WTC11 (cell line): ENCODE measurements around the gene TUBB2B. TPM values are rescaled to one million over a fixed set of nuclear protein-coding genes. Genes with fewer than 3 reads are reported as not detected.

Experiments used
- AR ChIP-seq: fragments of 250-450 bp; sonication (Bioruptor Pico); IDR thresholded peaks from 2 replicates; pipeline ENCODE4 v1.9.0; 2021; ENCODE audit warnings: mild to moderate bottlenecking
- ATF1 ChIP-seq: sonication (generic); formaldehyde crosslinking; IDR thresholded peaks from 2 replicates; pipeline ENCODE4 v1.8.1; 2023; ENCODE audit warnings: mild to moderate bottlenecking, moderate library complexity, missing genetic modification reagents
- CBFB ChIP-seq: sonication (generic); formaldehyde crosslinking; IDR thresholded peaks from 2 replicates; pipeline ENCODE4 v1.8.1; 2022; ENCODE audit warnings: mild to moderate bottlenecking, low read depth, missing genetic modification reagents
- E2F1 ChIP-seq: sonication (generic); formaldehyde crosslinking; IDR thresholded peaks from 2 replicates; pipeline ENCODE4 v1.8.0; 2022; ENCODE audit warnings: mild to moderate bottlenecking, missing genetic modification reagents
- GABPB1 ChIP-seq: sonication (generic); formaldehyde crosslinking; IDR thresholded peaks from 2 replicates; pipeline ENCODE4 v1.8.1; 2023; ENCODE audit warnings: mild to moderate bottlenecking, missing genetic modification reagents
- MXD4 ChIP-seq: fragments of 250-450 bp; sonication (Bioruptor Pico); IDR thresholded peaks from 2 replicates; pipeline ENCODE4 v1.8.0; 2021; ENCODE audit warnings: mild to moderate bottlenecking, moderate library complexity, borderline replicate concordance
- NR2C2 ChIP-seq: sonication (generic); formaldehyde crosslinking; IDR thresholded peaks from 2 replicates; pipeline ENCODE4 v1.8.0; 2022; ENCODE audit warnings: mild to moderate bottlenecking, missing genetic modification reagents
- NR3C1 ChIP-seq: sonication (generic); formaldehyde crosslinking; conservative IDR thresholded peaks from 2 replicates; pipeline ENCODE4 v1.8.1; 2023; ENCODE audit warnings: low read depth, mild to moderate bottlenecking, missing genetic modification reagents
- RELA ChIP-seq: sonication (generic); formaldehyde crosslinking; IDR thresholded peaks from 2 replicates; pipeline ENCODE4 v1.8.1; 2022; ENCODE audit warnings: missing genetic modification reagents, mild to moderate bottlenecking, borderline replicate concordance
- SMAD4 ChIP-seq: sonication (generic); formaldehyde crosslinking; IDR thresholded peaks from 2 replicates; pipeline ENCODE4 v1.8.0; 2022; ENCODE audit warnings: mild to moderate bottlenecking, missing genetic modification reagents
- TCF7 ChIP-seq: sonication (generic); formaldehyde crosslinking; IDR thresholded peaks from 2 replicates; pipeline ENCODE4 v1.8.0; 2022; ENCODE audit warnings: mild to moderate bottlenecking, low read depth, missing genetic modification reagents, moderate library complexity
- TEAD1 ChIP-seq: sonication (generic); formaldehyde crosslinking; IDR thresholded peaks from 2 replicates; pipeline ENCODE4 v1.8.0; 2022; ENCODE audit warnings: mild to moderate bottlenecking, missing genetic modification reagents
- ZNF263 ChIP-seq: sonication (generic); formaldehyde crosslinking; IDR thresholded peaks from 2 replicates; pipeline ENCODE4 v1.8.1; 2022; ENCODE audit warnings: low read depth, mild to moderate bottlenecking, moderate library complexity, missing genetic modification reagents
- ZNF317 ChIP-seq: sonication (generic); formaldehyde crosslinking; IDR thresholded peaks from 2 replicates; pipeline ENCODE4 v1.8.1; 2023; ENCODE audit warnings: low read depth, mild to moderate bottlenecking, moderate library complexity, missing genetic modification reagents, borderline replicate concordance
- ZNF423 ChIP-seq: fragments of 250-450 bp; sonication (Bioruptor Pico); IDR thresholded peaks from 2 replicates; pipeline ENCODE4 v2.1.2; 2022; ENCODE audit warnings: mild to moderate bottlenecking, moderate library complexity
- ZNF671 ChIP-seq: fragments of 250-450 bp; sonication (Bioruptor Pico); IDR thresholded peaks from 2 replicates; pipeline ENCODE4 v1.8.0; 2021; ENCODE audit warnings: mild to moderate bottlenecking
- ZSCAN18 ChIP-seq: fragments of 250-450 bp; sonication (Bioruptor Pico); IDR thresholded peaks from 2 replicates; pipeline ENCODE4 v2.1.2; 2022; ENCODE audit warnings: mild to moderate bottlenecking, moderate library complexity
- total RNA-seq: library from RNA; stranded (reverse); gene quantifications from 3 replicates; pipeline ENCODE4 v1.2.3, GENCODE V29; 2021
- TF ChIP-seq, protein P1 (sequence below): sonication (generic); formaldehyde crosslinking; IDR thresholded peaks from 2 replicates; pipeline ENCODE4 v1.8.0; 2022; ENCODE audit warnings: missing genetic modification reagents
- TF ChIP-seq, protein P2 (sequence below): sonication (generic); formaldehyde crosslinking; IDR thresholded peaks from 2 replicates; pipeline ENCODE4 v1.8.0; 2022; ENCODE audit warnings: mild to moderate bottlenecking, missing genetic modification reagents
- TF ChIP-seq, protein P3 (sequence below): sonication (generic); formaldehyde crosslinking; IDR thresholded peaks from 2 replicates; pipeline ENCODE4 v1.8.1; 2022; ENCODE audit warnings: mild to moderate bottlenecking, missing genetic modification reagents, moderate library complexity, borderline replicate concordance
- TF ChIP-seq, protein P4 (sequence below): fragments of 250-450 bp; sonication (Bioruptor Pico); IDR thresholded peaks from 2 replicates; pipeline ENCODE4 v1.9.0; 2021; ENCODE audit warnings: mild to moderate bottlenecking

The TUBB2B gene
- total RNA-seq, 1 experiment from 2014 or later, result 591 TPM

DNA sequence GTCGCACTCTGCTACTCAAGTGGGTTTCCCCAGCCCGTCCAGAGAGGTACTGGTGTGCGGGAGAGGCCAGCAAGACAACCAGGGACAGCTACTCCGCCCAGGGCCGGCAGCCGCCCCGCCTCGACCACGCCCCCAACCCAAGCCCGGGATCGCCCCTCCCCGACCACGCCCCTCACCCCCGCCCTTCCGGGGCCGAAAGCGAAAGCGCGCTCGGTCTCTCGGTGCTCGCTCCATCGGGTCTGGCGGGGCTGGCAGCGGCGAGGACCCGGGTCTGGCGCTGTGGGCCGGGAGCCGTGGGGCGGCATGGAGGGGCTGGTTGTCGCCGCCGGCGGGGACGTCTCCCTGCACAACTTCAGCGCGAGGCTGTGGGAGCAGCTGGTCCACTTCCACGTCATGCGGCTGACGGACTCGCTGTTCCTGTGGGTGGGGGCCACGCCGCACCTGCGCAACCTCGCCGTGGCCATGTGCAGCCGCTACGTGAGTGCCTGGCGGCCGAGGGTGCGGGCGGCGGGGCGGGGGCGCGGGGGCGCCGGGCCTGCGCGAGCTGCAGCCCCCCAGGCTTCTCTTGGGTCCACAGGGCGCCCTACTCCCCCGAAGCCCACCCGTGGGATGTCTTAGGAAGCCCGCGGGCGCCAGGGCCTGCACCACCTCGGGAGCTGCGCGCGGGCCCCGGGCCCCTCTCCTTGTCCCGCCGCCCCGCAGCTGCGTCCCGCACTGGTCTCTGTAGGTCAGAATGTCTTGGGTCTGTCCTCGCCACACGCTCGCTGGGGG is 31.5 kb upstream of the TUBB2B start, which contains the start of gene PSMG4 (continued):
- TF ChIP-seq, protein P1, sequence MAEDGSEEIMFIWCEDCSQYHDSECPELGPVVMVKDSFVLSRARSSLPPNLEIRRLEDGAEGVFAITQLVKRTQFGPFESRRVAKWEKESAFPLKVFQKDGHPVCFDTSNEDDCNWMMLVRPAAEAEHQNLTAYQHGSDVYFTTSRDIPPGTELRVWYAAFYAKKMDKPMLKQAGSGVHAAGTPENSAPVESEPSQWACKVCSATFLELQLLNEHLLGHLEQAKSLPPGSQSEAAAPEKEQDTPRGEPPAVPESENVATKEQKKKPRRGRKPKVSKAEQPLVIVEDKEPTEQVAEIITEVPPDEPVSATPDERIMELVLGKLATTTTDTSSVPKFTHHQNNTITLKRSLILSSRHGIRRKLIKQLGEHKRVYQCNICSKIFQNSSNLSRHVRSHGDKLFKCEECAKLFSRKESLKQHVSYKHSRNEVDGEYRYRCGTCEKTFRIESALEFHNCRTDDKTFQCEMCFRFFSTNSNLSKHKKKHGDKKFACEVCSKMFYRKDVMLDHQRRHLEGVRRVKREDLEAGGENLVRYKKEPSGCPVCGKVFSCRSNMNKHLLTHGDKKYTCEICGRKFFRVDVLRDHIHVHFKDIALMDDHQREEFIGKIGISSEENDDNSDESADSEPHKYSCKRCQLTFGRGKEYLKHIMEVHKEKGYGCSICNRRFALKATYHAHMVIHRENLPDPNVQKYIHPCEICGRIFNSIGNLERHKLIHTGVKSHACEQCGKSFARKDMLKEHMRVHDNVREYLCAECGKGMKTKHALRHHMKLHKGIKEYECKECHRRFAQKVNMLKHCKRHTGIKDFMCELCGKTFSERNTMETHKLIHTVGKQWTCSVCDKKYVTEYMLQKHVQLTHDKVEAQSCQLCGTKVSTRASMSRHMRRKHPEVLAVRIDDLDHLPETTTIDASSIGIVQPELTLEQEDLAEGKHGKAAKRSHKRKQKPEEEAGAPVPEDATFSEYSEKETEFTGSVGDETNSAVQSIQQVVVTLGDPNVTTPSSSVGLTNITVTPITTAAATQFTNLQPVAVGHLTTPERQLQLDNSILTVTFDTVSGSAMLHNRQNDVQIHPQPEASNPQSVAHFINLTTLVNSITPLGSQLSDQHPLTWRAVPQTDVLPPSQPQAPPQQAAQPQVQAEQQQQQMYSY (CRISPR knock-in tag), result peak; percentile 68
- TF ChIP-seq, protein P2, sequence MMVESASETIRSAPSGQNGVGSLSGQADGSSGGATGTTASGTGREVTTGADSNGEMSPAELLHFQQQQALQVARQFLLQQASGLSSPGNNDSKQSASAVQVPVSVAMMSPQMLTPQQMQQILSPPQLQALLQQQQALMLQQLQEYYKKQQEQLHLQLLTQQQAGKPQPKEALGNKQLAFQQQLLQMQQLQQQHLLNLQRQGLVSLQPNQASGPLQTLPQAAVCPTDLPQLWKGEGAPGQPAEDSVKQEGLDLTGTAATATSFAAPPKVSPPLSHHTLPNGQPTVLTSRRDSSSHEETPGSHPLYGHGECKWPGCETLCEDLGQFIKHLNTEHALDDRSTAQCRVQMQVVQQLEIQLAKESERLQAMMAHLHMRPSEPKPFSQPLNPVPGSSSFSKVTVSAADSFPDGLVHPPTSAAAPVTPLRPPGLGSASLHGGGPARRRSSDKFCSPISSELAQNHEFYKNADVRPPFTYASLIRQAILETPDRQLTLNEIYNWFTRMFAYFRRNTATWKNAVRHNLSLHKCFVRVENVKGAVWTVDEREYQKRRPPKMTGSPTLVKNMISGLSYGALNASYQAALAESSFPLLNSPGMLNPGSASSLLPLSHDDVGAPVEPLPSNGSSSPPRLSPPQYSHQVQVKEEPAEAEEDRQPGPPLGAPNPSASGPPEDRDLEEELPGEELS (CRISPR knock-in tag), result peak; percentile 85
- TF ChIP-seq SMAD4 (CRISPR knock-in tag) (no peak), RELA (CRISPR knock-in tag) (no peak), ZNF263 (no peak), ZNF671 (no peak), NR2C2 (no peak), ZSCAN18 (no peak), AR (CRISPR knock-in tag) (no peak), GABPB1 (CRISPR knock-in tag) (peak; percentile 78), E2F1 (no peak), TCF7 (CRISPR knock-in tag) (no peak), ZNF423 (CRISPR knock-in tag) (no peak), ZNF317 (CRISPR knock-in tag) (no peak), TEAD1 (CRISPR knock-in tag) (peak; percentile 50; the same call in 1 of the 2 replicates), ATF1 (CRISPR knock-in tag) (no peak), NR3C1 (no peak), CBFB (CRISPR knock-in tag) (0 out of 2 replicates have a peak, but pooled peaks have one; percentile 56), MXD4 (CRISPR knock-in tag) (no peak)
- TF ChIP-seq, protein P3, sequence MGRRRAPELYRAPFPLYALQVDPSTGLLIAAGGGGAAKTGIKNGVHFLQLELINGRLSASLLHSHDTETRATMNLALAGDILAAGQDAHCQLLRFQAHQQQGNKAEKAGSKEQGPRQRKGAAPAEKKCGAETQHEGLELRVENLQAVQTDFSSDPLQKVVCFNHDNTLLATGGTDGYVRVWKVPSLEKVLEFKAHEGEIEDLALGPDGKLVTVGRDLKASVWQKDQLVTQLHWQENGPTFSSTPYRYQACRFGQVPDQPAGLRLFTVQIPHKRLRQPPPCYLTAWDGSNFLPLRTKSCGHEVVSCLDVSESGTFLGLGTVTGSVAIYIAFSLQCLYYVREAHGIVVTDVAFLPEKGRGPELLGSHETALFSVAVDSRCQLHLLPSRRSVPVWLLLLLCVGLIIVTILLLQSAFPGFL (CRISPR knock-in tag), result no peak
- TF ChIP-seq, protein P4, sequence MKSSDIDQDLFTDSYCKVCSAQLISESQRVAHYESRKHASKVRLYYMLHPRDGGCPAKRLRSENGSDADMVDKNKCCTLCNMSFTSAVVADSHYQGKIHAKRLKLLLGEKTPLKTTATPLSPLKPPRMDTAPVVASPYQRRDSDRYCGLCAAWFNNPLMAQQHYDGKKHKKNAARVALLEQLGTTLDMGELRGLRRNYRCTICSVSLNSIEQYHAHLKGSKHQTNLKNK (CRISPR knock-in tag), result no peak
- TF ChIP-seq, all 79 proteins: peak for 23
